Panc1 (cell line): ENCODE measurements around the gene GPRC5A. TPM values are rescaled to one million over a fixed set of nuclear protein-coding genes. Genes with fewer than 3 reads are reported as not detected.

Source experiments
- ATAC-seq: fragments of 200-7000 bp; cut with Tn5 transposase; 2 replicates; pipeline ENCODE4 v1.9.1; 2020; ENCODE audit warnings: mild to moderate bottlenecking, moderate library complexity
- BruUV-seq: library from RNA; stranded (reverse); fragments of 400-500 nt; replicated peaks from 2 replicates; lab custom pipeline; 2021; lab: Mats Ljungman, UMichigan
- CTCF ChIA-PET: fragments of 300-600 bp; sonication (Branson Sonifier 250); formaldehyde crosslinking; loops from one replicate; lab custom pipeline; 2022; ENCODE audit warnings: antibody characterized with exemption; lab: Charles Lee
- POLR2A ChIA-PET: fragments of 300-600 bp; sonication (Branson Sonifier 250); formaldehyde crosslinking; loops from one replicate; lab custom pipeline; 2022; ENCODE audit warnings: antibody characterized with exemption; lab: Charles Lee
- DNase-seq: peaks from one replicate; pipeline ENCODE4 v3.0.0-alpha.2; 2010; ENCODE audit warnings: low read depth, low spot score
- H3K27ac ChIP-seq: 2 replicates; pipeline ENCODE4 v1.5.1; 2011; ENCODE audit warnings: mild to moderate bottlenecking, low read length, inconsistent platforms
- H3K27me3 ChIP-seq: fragments of 200-500 bp; sonication (Bioruptor generic); 2 replicates; pipeline ENCODE4 v1.6.0; 2014; ENCODE audit warnings: low read length, inconsistent platforms; ENCODE audit not compliant: control insufficient read depth, insufficient read depth
- H3K36me3 ChIP-seq: fragments of 200-500 bp; sonication (Bioruptor generic); 2 replicates; pipeline ENCODE4 v1.5.1; 2014; ENCODE audit warnings: inconsistent platforms, mild to moderate bottlenecking, low read length, moderate library complexity; ENCODE audit not compliant: control insufficient read depth, insufficient read depth
- H3K4me1 ChIP-seq: 2 replicates; pipeline ENCODE4 v1.5.1; 2011; ENCODE audit warnings: inconsistent platforms, mild to moderate bottlenecking, low read length, moderate library complexity; ENCODE audit not compliant: control insufficient read depth, insufficient read depth
- H3K4me3 ChIP-seq, 2 experiments: 2 replicates each; pipeline ENCODE4 v1.5.1; 2011 to 2012; ENCODE audit warnings: low read depth in 2 of 2, low read length in 2 of 2, mild to moderate bottlenecking in 2 of 2, inconsistent platforms in 1 of 2, moderate library complexity in 1 of 2
- H3K9me3 ChIP-seq: fragments of 200-500 bp; sonication (Bioruptor generic); 2 replicates; pipeline ENCODE4 v1.5.1; 2014; ENCODE audit warnings: low read depth, mild to moderate bottlenecking, inconsistent platforms, low read length, moderate library complexity; ENCODE audit not compliant: control insufficient read depth, insufficient read depth
- CTCF ChIP-seq: fragments of 450-650 bp; IDR thresholded peaks from 2 replicates; pipeline ENCODE4 v1.5.1; 2017; ENCODE audit warnings: mild to moderate bottlenecking
- POLR2AphosphoS5 ChIP-seq: IDR thresholded peaks from 2 replicates; pipeline ENCODE4 v1.6.1; 2012; ENCODE audit warnings: mild to moderate bottlenecking, low read depth, low read length, moderate library complexity
- REST ChIP-seq, 2 experiments: IDR thresholded peaks; 2 replicates each; pipeline ENCODE4 v1.6.1; 2011 to 2012; ENCODE audit warnings: low read depth in 2 of 2, control low read depth in 1 of 2, low read length in 1 of 2, mild to moderate bottlenecking in 1 of 2, moderate library complexity in 1 of 2; ENCODE audit not compliant: insufficient read depth in 1 of 2
- SIN3A ChIP-seq: IDR thresholded peaks from 2 replicates; pipeline ENCODE4 v1.6.1; 2012; ENCODE audit warnings: low read depth, mild to moderate bottlenecking, low read length, moderate library complexity, borderline replicate concordance; ENCODE audit not compliant: insufficient read depth
- TCF7L2 ChIP-seq: IDR thresholded peaks from 2 replicates; pipeline ENCODE4 v1.6.1; 2011; ENCODE audit warnings: mild to moderate bottlenecking, low read depth, low read length, inconsistent platforms
- in situ Hi-C: cut with HindIII; loops from 2 replicates; pipeline ENCODE4 v1.10.0; 2016; ENCODE audit warnings: low sequenced_read_pairs, low pct_unique_long_range_greater_than_20kb
- intact Hi-C: fragments of 100-400 bp; cut with micrococcal nuclease; formaldehyde crosslinking; loops from one replicate; pipeline ENCODE4 v1.10.0; 2022; ENCODE audit not compliant: unreplicated experiment
- total RNA-seq: library from RNA; stranded (reverse); gene quantifications from one replicate; pipeline ENCODE4 v1.2.1, GENCODE V29; 2021; ENCODE audit not compliant: unreplicated experiment

Gene GPRC5A
- total RNA-seq, 1 experiment from 2014 or later: 648 TPM

- DNase-seq (no peak), ATAC-seq (no peak)
- Histone ChIP-seq H3K36me3 (no peaks in the 10 kb centered on the region; the same call in 1 of the 2 replicates), H3K9me3 (no peaks in the 10 kb centered on the region), H3K4me1 (peaks cover 4% of the 10 kb centered on the region; the same call in 1 of the 2 replicates), H3K27me3 (no peaks in the 10 kb centered on the region), H3K27ac (no peak overlapping the region), H3K4me3 (no peak overlapping the region)
- no TSS peak for BruUV-seq
- CTCF ChIA-PET: no interaction called here
- intact Hi-C loops (no loop called here), in situ Hi-C loops (no loop called here)
- POLR2A ChIA-PET: no interaction called here
- no peak for TF ChIP-seq TCF7L2
- no peak for TF ChIP-seq CTCF
- TF ChIP-seq POLR2AphosphoS5: no peak
- no peak for TF ChIP-seq SIN3A
- no peak for TF ChIP-seq REST (IDR thresholded peaks at IDR 0.05; ENCODE audit: insufficient read depth in 1 of 2, low read depth in 2 of 2, low read length in 1 of 2)
Observed at GRCh38 chr12:12947902-12948301, 56.5 kb downstream of the GPRC5A start.

GRCh38 chr12:12951504-12951903 is 60.1 kb downstream of the GPRC5A start:
- BruUV-seq: no TSS peak
- Histone ChIP-seq H3K27ac (no peak overlapping the region), H3K27me3 (no peaks in the 10 kb centered on the region), H3K9me3 (no peaks in the 10 kb centered on the region), H3K4me3 (no peak overlapping the region), H3K36me3 (no peaks in the 10 kb centered on the region; the same call in 1 of the 2 replicates), H3K4me1 (peaks cover 4% of the 10 kb centered on the region; the same call in 1 of the 2 replicates)
- in situ Hi-C loops: no loop called here
- POLR2A ChIA-PET: no interaction called here
- DNase-seq: no peak
- no peak for TF ChIP-seq TCF7L2
- intact Hi-C loops: no loop called here
- no peak for ATAC-seq
- CTCF ChIA-PET: no interaction called here

DNA sequence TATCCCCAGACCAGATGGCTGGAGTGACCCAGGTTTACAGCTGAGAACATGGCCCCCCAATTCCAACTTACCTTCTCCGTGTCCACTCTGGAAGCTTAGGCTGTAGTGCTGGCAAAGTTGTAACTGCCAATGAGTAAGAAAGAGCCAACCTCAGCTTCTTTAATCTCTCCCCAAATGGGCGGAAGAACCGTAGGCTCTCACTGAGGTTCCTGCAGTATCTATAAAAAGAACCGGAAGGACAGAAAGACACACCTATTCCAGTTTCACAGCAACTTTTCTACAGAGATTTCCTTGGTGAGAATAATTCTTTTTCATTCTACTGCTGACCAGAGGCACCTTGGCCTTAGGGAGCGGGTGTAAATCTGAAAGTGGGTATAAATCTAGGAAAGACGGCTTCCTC is 60.7 kb downstream of the GPRC5A start, which contains the start of gene GPRC5D:
Gene GPRC5D, minus strand, starts transcription at position 135 of the 400 bp plus-strand sequence. CDS start 1,786 bp downstream, outside the sequence.
- BruUV-seq: no TSS peak
- DNase-seq (no peak), ATAC-seq (no peak)
- ChIA-PET POLR2A (no interaction called here), CTCF (no interaction called here)
- Histone ChIP-seq H3K27ac (no peak within 1 kb of the TSS), H3K27me3 (no peaks in the 10 kb centered on the region), H3K36me3 (no peaks in the 10 kb centered on the region; the same call in 1 of the 2 replicates), H3K4me3 (no peak within 1 kb of the TSS), H3K9me3 (no peaks in the 10 kb centered on the region), H3K4me1 (peaks cover under 1% of the 10 kb centered on the region; the same call in 1 of the 2 replicates)
- in situ Hi-C loops: no loop called here
- intact Hi-C loops: no loop called here
- TF ChIP-seq REST (IDR thresholded peaks at IDR 0.05; ENCODE audit: insufficient read depth in 1 of 2, low read depth in 2 of 2, low read length in 1 of 2): no peak
- TF ChIP-seq CTCF: no peak
- TF ChIP-seq POLR2AphosphoS5: no peak
- no peak for TF ChIP-seq SIN3A
- no peak for TF ChIP-seq TCF7L2
